GM18517 (cell line): Measurements from ENCODE around the gene RNF224.
"Not testable (repeated sequence)": the region's sequence is repeated elsewhere in the genome, so short reads cannot be mapped to it uniquely, and the experiment has no call there.

Source experiments
- ATAC-seq: cut with Tn5 transposase; IDR thresholded peaks from one replicate; pipeline ENCODE4 v1.9.1; 2021; ENCODE audit warnings: mild to moderate bottlenecking, moderate library complexity; ENCODE audit not compliant: unreplicated experiment

Gene RNF224

DNA sequence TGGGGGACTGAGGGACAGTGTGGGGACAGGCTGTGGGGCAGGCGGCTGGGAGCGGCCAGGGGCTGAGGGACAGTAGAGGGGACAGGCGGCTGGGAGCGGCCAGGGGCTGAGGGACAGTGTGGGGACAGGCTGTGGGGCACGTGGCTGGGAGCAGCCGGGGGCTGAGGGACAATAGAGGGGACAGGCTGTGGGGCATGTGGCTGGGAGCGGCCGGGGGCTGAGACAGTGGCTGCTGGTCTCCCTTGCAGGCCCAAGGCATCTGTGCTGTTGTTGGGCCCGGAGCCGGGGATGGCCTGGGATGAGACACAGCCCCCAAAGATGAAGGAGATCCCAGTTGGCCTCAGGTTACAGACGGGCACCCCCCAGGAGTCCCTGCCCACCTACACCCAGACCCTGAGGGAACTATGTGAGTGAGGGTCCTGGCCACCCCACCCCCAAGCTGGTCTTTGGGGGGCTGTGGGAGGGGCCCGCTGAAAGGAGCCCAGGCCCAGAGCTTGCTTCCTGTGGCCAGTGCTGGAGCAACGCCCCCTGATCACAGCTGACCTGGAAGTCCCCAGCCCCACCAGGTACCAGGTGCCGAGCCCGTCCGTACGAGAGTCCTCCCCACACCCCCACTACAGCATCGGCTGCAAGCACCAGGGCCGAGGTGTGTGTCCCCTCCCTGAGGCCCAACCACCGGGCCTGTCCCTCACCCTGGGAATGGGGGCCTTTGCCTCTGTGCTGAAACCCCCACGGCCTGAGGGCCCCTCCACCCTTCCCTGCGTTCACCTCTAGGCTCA lies 24.4 kb downstream of the RNF224 start:
- no peak for ATAC-seq

DNA sequence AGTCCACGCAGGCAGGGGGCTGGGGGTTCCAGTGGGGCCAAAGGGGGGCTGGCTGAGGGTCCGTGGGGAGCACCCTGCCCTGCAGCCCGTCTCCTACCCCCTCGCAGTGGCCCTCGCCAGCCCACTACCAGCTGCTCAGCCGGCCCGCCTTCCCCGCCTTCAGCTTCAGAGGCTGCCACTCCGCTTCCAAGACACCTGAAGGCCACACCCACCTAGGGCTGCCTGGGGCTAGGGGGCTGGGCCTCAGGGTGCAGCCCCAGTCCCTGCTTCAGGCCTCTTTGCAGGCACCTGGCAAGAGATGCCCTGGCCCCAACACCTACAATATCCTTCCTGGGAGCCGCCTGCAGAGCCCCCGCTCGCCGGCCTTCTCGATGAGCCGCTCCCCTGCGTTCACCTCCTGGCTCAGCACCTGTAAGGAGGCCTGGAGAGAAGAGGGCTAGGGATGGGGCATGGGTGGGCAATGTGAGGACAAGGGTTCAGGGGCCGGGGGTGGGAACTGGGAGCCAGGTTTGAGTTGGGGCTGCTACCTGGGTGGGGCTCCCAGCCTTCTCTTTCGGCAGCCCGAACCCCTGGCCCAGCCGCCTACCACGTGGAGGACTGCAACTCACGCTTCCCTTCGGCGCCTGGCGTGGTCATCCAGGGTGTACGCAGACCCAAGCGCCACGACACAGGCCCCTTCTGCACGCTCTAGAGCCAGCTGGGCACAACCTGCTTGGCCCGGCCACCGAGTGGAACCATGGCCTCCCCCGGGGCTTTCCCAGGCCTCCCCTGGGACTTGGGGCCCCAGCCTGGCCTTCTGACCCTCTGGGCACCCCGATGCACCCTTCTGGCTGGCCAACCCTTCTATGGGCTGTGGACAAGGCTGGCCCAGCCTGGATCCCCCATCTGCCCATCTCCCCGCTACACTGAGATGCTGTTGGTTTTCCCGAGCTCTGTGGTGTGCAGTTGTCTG lies 25.5 kb downstream of the RNF224 start:
- ATAC-seq = no peak

DNA sequence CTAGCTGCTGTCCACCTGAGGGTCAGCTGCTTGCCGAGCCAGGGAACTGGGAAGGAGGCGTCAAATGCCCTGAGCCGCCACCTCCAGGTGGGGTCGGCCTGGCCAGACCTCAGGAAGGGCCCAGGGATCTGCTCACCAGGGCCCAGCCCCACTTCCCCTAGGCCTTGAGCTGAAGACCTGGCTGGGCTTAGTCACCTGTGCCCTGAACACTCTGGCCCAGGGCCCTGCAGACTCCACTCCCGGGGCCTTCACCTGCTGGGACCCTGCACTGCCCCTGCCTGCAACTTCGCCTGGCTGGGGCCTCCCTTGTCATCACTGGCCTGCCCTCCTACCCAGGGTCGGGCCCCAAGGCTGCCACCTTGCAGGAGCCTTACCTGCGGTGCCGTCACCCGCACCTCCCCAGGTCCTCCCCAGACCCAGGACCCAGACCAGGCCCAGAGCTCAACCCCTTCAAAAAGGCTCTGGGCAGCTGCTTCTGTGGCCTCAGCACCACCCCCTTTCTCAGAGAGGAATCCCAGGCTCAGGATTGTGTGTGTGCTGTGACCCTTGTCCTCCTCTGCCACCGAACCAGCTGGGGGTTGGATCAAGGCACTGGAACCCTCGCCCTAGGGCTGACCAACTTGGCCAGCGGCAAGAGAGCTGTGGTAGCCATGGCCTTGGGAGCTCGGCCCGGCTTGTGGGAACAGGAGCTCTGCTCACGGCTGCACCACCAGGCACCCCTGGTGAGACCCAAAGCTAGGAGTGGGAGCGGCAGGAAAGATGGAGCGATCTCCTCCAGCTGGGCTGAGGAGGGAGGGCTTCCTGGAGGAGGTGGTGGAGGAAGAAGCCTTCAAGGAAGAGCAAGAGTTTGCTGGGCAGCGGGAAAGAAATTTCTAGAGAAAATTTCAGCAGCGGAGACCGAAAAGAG lies 26.7 kb downstream of the RNF224 start:
- ATAC-seq = no peak

DNA sequence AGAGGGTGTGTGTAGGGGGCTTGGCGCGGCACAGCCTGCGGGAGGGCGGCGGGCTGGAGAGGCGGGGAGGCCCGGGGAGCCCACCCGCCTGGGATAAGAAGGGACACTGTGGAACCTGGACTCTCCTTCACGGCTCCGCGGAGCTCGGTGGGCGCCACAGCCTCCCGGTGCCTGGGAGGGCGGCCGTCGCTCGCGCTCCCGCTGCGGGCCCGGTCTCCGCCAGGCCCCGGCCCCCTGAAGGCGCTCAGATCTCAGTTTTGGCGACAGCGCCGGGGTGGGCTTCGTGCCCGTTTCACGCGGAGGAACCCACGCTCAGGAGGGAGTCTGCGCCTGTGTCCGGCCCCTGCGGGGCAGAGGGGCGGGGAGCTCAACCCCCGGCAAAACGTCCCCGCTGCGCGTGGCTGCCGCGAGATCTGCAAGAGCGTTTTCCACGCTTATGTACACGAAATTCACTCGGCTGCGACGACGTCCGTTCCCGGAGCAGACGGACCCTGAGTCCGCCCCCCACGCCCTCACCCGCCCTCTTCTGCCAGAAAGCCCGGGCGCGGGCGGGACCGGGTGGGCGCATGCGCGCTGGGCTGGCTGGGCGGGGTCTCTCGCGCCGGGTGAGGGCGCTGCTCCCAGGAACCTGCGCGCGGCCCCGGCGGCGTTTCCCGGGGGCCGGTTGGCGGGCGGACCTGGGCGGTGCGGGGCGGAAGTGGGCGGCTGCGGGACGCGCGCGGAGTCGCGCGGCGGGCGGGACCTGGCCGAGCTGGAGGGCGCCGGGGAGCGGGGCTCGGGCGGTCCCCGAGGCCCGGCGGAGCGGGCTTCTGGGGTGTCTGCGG lies 27.5 kb downstream of the RNF224 start, which contains the start of gene NELFB:
NELFB (plus strand) TSS at position 704 of the 824 bp plus-strand sequence.
- ATAC-seq = peak; percentile 67

DNA sequence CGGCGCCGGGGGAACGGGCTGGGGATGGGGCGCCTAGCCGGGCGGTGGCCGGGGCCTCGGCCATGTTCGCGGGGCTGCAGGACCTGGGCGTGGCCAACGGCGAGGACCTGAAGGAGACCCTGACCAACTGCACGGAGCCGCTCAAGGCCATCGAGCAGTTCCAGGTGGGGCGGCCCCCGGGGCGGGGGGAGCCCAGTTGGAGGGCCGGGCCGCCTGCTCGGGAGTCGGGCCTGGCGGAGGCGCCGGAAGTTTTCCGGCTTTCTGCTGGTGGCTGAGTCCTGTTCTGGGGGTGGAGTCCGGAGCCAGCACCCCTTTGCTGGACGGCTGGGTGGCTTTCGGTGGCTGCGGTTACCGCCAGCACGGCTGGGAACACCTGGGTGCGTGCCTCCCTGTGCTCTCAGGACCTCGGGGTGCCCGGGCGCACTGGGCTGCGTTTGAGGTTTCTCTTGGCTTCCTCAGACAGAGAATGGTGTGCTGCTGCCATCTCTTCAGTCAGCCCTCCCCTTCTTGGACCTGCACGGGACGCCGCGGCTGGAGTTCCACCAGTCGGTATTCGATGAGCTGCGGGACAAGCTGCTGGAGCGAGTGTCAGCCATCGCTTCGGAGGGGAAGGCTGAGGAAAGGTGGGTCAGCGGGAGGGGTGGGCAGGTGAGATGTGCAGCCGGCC lies 28.3 kb downstream of the RNF224 start:
- ATAC-seq = no peak

DNA sequence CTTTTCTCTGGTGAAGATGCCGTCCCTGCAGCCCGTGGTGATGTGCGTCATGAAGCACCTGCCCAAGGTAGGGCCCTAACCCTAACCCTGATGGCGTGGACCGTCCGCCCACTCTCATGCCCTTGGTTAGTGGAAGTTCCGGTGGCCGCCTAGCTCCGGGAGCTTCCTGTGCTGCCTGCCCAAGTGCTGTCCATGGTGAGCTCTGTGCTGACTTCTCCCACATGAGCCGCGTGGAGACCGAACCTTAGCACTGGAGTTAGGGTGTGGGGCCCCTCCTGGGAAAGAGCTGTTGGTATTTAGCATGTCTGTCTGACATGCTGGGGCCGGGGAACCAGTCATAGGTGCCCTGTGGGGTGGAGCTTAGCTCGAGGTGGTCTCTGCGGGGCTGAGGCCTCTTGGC lies 29.1 kb downstream of the RNF224 start:
- ATAC-seq = no peak

DNA sequence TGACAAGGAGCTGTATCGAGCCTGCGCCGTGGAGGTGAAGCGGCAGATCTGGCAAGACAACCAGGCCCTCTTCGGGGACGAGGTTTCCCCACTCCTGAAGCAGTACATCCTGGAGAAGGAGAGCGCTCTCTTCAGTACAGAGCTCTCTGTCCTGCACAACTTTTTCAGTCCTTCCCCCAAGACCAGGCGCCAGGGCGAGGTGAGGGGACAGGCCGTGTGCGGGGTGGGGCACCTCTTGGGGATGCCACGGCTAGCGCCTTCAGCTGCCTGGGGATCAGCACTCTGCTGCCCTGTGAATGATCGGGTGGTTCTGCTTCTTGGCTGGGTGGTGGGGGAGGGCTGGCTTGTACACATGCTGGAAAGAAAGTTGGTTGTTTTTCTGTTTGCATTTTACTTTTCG lies 29.6 kb downstream of the RNF224 start:
- no peak for ATAC-seq

DNA sequence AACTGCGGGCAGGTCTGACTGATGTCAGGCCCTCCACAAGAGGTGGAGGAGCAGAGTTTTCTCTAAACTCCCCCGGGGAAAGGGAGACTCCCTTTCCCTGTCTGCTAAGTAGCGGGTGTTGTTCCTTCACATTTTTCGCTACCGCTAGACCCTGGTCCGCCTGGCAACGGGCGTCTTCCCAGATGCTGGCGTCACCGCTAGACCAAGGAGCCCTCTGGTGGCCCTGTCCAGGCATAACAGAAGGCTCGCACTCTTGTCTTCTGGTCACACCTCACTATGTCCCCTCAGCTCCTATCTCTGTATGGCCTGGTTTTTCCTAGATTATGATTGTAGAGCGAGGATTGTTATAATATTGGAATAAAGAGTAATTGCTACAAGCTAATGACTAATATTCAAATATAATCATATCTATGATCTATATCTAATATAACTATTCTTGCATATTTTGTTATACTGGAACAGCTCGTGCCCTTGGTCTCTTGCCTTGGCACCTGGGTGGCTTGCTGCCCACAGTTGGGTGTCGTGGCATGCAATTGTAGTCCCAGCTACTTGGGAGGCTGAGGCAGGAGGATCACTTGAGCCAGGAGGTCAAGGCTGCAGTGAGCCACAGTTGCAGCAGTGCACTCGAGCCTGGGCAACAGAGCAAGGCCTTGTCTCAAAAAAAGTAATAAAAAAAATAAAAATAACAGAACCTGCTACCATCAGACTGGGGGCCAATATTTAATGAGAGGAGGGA lies 35.0 kb downstream of the RNF224 start:
- not testable (repeated sequence) for ATAC-seq

DNA sequence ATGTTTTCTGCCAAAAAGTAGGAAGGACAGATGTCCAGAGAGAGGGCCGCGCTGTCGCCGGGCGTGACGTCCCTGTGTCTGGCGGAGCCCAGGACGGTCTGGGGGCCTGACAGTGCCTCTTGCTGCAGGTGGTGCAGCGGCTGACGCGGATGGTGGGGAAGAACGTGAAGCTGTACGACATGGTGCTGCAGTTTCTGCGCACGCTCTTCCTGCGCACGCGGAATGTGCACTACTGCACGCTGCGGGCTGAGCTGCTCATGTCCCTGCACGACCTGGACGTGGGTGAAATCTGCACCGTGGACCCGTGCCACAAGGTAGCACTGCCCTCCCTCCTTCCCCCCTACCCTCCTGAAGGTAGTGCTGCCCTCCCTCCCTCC lies 35.6 kb downstream of the RNF224 start:
- ATAC-seq = no peak

DNA sequence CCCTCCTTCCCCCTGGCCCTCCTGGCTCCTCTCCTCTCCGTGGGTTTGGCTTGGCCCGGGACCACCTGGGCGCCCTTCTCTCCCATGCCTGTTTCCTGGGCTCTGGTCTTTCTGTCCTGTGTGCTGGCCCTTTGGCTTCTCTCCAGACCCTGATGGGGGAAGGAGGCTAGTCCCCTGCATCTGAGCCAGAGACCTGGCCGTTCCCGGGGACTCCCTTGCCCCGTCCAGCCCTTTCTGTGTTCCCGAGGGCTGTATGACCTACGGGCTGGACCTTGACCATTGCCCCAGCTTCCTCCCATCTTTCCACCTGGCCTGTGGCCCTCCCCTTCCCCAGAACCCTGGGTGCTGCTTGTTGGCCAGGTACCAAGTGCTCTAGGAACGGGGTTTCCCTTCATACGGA lies 36.2 kb downstream of the RNF224 start:
- no peak for ATAC-seq

DNA sequence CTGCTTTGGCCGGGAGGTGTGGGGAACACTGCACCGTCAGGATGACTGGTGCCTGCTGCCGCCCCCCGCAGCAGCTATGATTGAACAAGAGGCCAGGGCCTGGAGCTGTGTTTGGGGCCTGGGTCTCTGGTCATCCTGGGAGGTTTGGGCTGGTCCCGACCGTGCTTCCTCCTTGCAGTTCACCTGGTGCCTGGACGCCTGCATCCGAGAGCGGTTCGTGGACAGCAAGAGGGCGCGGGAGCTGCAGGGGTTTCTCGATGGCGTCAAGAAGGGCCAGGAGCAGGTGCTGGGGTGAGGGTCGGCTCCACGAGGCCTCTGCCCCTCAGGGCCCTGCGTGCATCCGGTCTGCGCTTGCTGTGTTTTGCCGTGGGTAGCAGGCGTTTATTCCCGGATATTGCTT lies 36.8 kb downstream of the RNF224 start:
- no peak for ATAC-seq

DNA sequence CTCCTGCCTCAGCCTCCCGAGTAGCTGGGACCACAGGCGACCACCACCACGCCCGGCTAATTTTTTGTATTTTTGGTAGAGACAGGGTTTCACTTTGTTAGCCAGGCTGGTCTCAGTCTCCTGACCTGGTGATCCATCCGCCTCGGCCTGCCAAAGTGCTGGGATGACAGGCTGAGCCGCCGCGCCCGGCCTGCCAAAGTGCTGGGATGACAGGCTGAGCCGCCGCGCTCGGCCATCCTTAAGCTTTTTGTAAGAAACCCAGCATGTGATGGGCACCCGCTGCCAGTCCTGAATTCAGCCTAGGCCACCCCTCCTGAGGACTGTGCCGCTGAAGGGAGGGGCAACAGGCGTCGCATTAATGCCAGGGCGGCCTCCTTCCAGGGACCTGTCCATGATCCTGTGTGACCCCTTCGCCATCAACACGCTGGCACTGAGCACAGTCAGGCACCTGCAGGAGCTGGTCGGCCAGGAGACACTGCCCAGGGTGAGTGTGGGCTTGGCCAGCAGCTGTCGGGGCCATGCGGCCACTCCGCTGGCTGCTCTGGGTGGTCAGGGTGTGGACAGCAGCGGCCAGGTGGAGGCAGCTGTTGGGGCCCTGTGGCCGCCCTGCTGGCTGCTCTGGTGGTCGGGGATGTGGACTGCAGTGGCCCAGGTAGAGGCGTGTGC lies 38.3 kb downstream of the RNF224 start:
- ATAC-seq = no peak

DNA sequence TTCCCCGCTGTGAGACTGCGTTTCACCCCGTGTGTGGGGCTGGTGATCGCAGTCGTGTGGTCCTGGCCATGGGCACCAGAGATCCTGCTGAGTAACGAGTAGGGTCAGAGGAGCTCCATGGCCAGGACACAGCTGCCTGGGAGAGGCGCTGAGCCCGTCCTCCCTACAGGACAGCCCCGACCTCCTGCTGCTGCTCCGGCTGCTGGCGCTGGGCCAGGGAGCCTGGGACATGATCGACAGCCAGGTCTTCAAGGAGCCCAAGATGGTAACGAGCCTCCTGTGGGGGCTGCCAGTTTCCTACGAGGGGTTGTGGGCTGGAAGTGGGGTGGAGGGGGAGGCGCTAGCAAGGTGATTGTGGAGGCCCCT lies 38.8 kb downstream of the RNF224 start:
- no peak for ATAC-seq

DNA sequence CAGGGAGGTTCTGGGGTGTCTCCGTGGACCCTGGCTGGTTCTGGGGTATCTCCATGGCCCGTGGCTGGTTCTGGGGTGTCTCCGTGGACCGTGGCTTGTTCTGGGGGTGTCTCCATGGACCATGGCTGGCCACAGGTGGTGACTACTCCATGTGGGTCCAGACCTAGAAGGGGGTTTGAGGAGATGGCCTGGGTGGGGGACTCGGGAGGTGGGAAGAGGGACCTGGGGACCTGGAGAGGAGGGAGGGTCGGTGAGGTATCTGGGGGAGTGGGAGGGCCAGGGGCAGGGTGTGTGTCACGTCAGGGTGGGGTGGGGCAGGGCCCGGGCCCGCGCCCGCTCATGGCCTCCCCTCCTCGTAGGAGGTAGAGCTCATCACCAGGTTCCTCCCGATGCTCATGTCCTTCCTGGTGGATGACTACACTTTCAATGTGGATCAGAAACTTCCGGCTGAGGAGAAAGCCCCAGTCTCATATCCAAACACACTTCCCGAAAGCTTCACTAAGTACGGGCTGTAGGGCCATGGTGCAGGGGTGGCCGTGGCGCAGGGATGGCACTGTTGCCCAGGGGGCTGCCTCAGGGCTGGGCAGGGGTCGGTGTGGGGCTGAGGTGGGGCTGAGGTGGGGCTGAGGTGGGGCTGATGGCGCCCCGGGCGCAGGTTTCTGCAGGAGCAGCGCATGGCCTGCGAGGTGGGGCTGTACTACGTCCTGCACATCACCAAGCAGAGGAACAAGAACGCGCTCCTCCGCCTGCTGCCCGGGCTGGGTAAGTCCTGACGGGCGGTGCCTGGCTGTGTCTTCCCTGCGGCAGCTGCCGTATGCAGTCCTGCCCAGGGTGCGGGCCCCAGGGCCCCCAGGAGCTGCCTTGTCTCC lies 39.5 kb downstream of the RNF224 start:
- no peak for ATAC-seq

DNA sequence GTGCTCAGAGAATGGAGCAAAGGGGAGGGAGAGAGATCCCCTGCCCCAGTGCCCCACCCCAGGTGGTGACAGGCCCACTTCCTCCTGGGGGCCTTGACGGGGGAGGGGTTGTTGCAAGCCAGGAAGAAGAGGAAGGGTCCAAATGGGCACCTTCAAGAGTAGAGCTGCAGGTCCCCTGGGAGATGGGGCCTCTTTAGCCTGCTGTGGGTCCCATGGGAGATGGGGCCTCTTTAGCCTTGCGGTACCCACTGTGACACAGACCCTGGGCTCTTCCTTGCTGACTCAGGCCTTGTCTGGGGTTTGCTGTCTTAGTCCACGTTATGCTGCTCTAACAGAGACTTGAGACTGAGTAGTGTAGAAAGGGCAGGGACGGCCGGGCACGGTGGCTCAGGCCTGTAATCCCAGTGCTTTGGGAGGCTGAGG lies 40.6 kb downstream of the RNF224 start:
- ATAC-seq = no peak

DNA sequence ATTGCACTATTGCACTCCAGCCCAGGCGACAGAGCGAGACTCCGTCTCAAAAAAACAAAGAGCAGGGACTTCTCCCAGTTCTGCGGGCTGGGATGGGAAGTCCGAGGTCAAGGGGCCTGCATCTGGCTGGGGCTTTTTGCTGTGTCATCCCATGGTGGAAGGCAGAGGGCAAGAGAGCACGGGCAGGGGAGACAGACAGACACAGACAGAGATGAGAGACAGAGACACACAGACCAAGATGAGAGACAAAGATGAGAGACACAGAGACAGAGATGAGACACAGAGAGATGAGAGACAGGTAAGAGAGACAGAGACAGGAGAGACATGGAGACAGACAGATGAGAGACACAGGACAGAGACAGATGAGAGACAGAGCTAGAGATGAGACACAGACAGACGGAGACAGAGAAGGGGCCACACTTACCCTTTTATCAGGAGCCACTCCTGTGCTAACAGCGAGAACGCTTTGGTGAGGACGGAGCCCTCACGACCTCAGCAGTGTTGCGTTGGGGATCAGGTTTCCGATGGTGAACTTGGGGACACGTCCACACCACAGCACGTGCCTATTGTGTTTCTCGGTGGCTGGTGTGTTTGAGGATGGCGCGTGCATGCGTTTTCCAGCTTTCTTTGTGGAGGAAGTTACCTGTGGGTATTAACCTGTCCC lies 41.4 kb downstream of the RNF224 start:
- no peak for ATAC-seq

DNA sequence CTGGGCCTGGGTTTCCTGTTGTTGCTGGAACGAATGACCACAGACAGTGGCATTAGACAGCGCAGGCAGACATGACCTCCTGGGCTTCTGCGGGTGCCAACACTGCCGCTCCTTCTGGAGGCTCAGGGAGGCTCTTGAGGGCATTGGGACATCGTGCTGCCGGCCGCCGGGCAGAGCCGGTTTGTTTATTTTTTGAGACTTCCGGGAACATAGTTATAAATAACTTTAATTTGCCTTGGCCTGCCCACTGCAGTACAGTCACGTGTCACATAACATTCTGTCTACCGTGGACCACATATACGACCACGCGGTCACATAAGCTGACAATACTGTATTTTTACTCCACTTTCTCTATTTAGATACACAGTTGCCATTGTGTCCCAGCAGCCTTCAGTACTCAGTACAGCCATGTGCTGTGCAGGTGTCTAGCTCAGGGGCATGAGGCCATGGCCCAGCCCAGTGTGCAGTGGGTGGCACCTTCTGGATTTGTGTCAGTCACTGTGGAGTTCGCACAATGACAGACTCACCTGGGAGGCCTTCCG lies 42.0 kb downstream of the RNF224 start:
- ATAC-seq = peak; percentile 50
